Panc1 (cell line): Measurements from ENCODE around the gene TOR1AIP2.

Source experiments
- POLR2AphosphoS5 ChIP-seq: IDR thresholded peaks from 2 replicates; pipeline ENCODE4 v1.6.1; 2012; ENCODE audit warnings: mild to moderate bottlenecking, low read depth, low read length, moderate library complexity
- TCF7L2 ChIP-seq: IDR thresholded peaks from 2 replicates; pipeline ENCODE4 v1.6.1; 2011; ENCODE audit warnings: mild to moderate bottlenecking, low read depth, low read length, inconsistent platforms
- TF ChIP-seq, protein P1 (sequence below): fragments of 450-650 bp; IDR thresholded peaks from 2 replicates; pipeline ENCODE4 v1.5.1; 2017; ENCODE audit warnings: mild to moderate bottlenecking
- TF ChIP-seq, protein P2 (sequence below), 2 experiments: IDR thresholded peaks; 2 replicates each; pipeline ENCODE4 v1.6.1; 2011 to 2012; ENCODE audit warnings: low read depth in 2 of 2, control low read depth in 1 of 2, low read length in 1 of 2, mild to moderate bottlenecking in 1 of 2, moderate library complexity in 1 of 2; ENCODE audit not compliant: insufficient read depth in 1 of 2

DNA sequence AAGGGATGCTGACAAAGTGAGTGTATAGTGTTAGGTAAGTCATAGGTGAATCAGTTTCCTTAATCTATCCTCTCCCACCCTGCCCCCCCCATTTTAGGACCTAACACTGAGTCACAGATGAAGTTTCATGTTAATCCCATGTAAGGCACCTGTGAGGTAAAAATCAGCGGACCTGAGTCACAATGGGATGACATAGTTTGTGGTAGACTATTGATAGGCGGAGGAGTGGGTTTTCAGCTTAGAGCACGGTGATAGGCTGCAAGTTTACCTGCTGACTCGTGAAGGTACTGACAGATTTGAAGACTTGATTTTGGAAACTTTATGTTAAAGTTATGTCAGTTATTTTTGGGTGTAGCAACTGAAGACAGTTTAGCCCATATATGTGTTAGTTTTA, 6.1 kb upstream of the TOR1AIP2 start:
- TF ChIP-seq, protein P1, sequence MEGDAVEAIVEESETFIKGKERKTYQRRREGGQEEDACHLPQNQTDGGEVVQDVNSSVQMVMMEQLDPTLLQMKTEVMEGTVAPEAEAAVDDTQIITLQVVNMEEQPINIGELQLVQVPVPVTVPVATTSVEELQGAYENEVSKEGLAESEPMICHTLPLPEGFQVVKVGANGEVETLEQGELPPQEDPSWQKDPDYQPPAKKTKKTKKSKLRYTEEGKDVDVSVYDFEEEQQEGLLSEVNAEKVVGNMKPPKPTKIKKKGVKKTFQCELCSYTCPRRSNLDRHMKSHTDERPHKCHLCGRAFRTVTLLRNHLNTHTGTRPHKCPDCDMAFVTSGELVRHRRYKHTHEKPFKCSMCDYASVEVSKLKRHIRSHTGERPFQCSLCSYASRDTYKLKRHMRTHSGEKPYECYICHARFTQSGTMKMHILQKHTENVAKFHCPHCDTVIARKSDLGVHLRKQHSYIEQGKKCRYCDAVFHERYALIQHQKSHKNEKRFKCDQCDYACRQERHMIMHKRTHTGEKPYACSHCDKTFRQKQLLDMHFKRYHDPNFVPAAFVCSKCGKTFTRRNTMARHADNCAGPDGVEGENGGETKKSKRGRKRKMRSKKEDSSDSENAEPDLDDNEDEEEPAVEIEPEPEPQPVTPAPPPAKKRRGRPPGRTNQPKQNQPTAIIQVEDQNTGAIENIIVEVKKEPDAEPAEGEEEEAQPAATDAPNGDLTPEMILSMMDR: no peak
- no peak for TF ChIP-seq TCF7L2
- TF ChIP-seq POLR2AphosphoS5: no peak
- TF ChIP-seq, protein P2, sequence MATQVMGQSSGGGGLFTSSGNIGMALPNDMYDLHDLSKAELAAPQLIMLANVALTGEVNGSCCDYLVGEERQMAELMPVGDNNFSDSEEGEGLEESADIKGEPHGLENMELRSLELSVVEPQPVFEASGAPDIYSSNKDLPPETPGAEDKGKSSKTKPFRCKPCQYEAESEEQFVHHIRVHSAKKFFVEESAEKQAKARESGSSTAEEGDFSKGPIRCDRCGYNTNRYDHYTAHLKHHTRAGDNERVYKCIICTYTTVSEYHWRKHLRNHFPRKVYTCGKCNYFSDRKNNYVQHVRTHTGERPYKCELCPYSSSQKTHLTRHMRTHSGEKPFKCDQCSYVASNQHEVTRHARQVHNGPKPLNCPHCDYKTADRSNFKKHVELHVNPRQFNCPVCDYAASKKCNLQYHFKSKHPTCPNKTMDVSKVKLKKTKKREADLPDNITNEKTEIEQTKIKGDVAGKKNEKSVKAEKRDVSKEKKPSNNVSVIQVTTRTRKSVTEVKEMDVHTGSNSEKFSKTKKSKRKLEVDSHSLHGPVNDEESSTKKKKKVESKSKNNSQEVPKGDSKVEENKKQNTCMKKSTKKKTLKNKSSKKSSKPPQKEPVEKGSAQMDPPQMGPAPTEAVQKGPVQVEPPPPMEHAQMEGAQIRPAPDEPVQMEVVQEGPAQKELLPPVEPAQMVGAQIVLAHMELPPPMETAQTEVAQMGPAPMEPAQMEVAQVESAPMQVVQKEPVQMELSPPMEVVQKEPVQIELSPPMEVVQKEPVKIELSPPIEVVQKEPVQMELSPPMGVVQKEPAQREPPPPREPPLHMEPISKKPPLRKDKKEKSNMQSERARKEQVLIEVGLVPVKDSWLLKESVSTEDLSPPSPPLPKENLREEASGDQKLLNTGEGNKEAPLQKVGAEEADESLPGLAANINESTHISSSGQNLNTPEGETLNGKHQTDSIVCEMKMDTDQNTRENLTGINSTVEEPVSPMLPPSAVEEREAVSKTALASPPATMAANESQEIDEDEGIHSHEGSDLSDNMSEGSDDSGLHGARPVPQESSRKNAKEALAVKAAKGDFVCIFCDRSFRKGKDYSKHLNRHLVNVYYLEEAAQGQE (IDR thresholded peaks at IDR 0.05; ENCODE audit: insufficient read depth in 1 of 2, low read depth in 2 of 2, low read length in 1 of 2): no peak
